GM12865 (cell line): ENCODE data around the gene FABP7.
"Not testable (repeated sequence)": the region's sequence is repeated elsewhere in the genome, so short reads cannot be mapped to it uniquely, and the experiment has no call there.

Experiments
- DNase-seq: peaks from one replicate; pipeline ENCODE4 v3.0.0; 2010; ENCODE audit warnings: low read depth
- H3K4me3 ChIP-seq: 2 replicates; pipeline ENCODE4 v1.5.1; 2011; ENCODE audit warnings: mild to moderate bottlenecking, low read depth, low read length, control low read depth
- TF ChIP-seq, protein P1 (sequence below): IDR thresholded peaks from 2 replicates; pipeline ENCODE4 v1.5.1; 2011; ENCODE audit warnings: low read length, control low read depth, low read depth, inconsistent platforms; ENCODE audit not compliant: insufficient read depth; ENCODE audit errors: missing control alignments

Gene FABP7

DNA sequence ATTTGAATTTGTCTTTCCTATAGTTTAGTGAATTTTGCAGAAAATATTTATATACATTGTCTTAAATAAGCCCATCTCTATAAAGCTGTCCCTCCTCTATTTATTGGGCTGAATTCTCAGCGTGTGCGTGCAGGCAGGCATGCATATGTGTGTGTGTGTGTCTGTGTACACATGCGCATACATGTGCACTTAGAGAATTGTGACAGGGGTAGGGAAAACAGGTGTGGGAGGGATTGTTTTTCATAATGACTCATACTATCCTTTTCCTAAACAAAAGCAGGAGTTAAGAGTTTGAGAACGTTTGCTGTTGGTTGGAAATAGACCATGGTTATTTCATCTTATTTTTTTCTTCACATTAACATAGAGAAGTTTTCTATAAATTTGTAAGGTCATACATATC lies 43.4 kb upstream of the FABP7 start:
- H3K4me3 ChIP-seq, result no peak overlapping the region
- TF ChIP-seq, protein P1, sequence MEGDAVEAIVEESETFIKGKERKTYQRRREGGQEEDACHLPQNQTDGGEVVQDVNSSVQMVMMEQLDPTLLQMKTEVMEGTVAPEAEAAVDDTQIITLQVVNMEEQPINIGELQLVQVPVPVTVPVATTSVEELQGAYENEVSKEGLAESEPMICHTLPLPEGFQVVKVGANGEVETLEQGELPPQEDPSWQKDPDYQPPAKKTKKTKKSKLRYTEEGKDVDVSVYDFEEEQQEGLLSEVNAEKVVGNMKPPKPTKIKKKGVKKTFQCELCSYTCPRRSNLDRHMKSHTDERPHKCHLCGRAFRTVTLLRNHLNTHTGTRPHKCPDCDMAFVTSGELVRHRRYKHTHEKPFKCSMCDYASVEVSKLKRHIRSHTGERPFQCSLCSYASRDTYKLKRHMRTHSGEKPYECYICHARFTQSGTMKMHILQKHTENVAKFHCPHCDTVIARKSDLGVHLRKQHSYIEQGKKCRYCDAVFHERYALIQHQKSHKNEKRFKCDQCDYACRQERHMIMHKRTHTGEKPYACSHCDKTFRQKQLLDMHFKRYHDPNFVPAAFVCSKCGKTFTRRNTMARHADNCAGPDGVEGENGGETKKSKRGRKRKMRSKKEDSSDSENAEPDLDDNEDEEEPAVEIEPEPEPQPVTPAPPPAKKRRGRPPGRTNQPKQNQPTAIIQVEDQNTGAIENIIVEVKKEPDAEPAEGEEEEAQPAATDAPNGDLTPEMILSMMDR, result no peak
- DNase-seq, result no peak

DNA sequence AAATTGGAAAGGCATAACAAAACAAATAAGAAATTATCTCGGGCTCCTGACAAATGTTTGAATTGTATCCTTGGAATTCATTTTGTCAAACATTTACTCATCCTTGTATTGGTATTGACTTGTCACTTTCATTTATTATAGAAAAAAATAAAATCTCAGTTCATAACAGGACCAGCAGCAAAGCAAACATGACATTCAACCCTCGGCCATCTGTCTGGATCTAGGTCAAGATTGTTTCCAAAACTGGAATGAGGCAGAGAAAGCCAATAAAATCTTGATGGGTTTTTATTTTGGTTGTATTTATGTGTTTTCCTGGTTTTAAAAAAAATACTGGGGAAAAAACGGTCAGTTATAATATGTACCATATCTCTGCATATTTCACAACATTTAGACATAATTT lies 42.9 kb upstream of the FABP7 start:
- H3K4me3 ChIP-seq, result no peak overlapping the region
- TF ChIP-seq, protein P1, result no peak
- no peak for DNase-seq

DNA sequence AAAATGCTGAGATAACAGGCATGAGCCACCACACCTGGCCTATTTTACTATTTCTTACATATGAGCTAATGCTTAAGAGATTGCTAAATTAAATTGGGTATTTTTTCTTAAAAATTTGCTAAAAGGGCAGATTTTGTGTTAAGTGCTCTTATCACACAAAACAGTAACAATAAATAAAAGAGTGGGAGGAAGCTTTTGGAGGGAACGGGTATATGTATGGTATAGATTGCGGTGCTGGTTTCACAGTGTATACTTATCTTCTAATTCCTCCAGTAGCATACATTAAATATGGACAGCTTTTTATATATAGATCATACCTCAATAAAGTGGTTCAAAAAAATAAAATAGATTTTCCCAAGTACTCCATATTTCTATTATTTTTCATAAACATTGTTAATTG lies 39.4 kb upstream of the FABP7 start:
- no peak overlapping the region for H3K4me3 ChIP-seq
- no peak for DNase-seq
- TF ChIP-seq, protein P1, result no peak

DNA sequence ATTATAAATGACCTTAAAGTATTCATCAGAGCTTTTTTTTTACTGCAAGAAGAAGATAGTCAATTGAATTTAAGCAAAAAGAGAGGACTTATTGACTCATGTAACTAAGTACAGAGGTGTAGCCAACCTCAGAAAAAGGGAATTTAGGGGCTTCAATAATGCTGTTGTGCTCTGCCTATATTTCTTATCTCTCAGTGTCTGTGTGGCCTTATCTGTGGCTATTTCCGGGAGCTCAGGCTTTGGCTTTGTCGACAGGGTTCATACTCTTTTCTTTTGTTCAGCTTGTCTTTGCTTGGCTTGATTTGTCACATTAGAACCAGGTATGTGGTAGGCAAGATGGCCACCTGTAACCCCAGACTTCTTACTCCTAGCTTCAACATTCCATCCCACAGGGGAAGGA lies 38.6 kb upstream of the FABP7 start:
- TF ChIP-seq, protein P1, result no peak
- no peak for DNase-seq
- no peak overlapping the region for H3K4me3 ChIP-seq

DNA sequence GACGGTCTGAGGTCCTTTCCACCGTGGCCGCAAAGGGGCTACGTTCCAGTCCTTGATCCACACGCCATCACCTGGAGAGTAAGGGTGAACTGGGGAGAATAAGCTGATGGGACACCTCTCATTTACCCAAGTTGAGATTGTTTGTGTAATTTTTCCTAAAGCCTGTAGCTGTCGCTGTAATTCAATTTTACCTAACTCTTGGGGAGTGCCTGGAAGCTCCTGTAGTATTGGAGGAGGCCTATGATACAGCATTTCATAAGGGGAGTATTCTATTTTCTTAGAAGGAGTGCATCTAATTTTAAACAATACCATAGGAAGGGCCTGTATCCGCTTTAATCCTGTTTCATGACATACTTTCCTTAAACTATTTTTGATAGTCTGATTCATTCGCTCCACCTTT lies 35.3 kb upstream of the FABP7 start:
- not testable (repeated sequence) for H3K4me3 ChIP-seq, DNase-seq

DNA sequence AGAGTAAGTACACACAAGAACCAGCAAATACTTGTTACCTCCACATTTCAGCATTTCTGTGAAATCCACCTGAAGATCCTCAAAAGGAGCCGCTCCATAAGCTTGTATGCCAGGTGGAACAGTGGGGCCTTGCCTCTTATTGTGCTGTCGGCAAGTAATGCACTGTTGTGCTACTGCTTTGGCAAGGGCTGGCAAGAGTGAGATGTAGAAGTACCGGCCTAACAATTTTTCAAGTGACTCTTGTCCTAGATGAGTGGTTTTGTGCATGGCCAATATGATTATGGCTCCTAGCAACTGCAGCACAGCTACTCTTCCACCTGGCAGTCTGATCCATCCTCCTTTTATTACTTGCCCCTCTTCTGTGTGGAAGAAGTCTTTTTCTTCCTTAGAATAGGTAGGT lies 34.7 kb upstream of the FABP7 start:
- not testable (repeated sequence) for H3K4me3 ChIP-seq, DNase-seq

DNA sequence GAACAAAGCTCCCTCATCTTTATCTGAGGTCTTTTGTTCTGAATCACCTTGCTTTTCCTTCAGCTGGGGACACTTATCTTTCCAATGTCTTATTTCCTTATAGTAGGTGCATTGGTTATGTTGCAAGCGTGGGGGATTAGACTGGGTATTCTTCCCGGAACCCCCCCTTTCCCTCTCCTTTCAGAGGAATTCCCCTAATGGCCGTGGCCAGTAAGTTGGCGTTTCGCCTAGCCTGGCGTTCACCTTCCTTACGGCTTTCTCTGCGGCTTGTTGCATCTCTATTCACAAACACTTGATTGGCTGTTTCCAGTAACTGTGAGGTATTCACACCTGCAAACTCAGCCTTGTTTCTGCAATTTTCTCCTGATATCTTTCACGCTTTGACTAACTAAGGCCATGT lies 32.8 kb upstream of the FABP7 start:
- TF ChIP-seq, protein P1, result no peak
- no peak for DNase-seq
- H3K4me3 ChIP-seq, result no peak overlapping the region

DNA sequence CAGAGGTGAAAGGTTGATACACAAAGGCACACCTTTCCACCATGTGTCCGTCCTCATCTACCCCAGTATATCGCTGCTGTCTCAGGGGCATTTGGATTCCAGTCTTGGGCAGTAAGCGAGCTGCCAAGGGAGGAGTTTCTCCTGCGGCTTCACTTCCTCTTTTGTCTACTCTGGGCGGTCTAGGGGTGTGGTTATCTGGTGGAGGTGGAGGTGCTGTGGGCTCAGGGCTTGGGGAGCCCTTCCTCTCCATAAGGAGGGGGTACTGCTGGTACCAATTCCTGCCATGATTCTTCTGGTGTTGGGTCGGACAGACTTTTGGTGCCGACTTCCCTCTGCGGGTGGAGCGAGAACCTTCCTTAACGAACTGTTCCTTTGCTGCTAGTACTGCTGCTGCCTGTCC lies 31.9 kb upstream of the FABP7 start:
- DNase-seq, result peak; percentile 22
- TF ChIP-seq, protein P1, result no peak
- H3K4me3 ChIP-seq, result no peak overlapping the region

DNA sequence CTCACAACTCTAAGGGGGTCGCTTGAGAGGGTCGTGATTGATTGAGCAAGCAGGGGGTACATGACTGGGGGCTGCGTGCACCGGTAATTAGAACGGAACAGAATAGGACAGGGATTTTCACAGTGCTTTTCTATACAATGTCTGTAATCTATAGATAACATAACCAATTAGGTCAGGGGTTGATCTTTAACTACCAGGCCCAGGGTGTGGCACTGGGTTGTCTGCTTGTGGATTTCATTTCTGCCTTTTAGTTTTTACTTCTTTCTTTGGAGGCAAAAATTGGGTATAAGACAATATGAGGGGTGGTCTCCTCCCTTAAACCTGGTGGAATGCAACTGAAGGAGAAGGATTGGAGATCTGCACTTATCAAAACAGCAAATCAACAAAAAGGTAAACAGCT lies 30.6 kb upstream of the FABP7 start:
- not testable (repeated sequence) for DNase-seq, H3K4me3 ChIP-seq
